ENCODE measurements around the gene CTU2. TPM values are rescaled to one million over a fixed set of nuclear protein-coding genes. Genes with fewer than 3 reads are reported as not detected.

CTU2 gene
- total and polyA plus RNA-seq, 10 of the 15 experiments (the other 5 are each of a cell fraction or from before 2014, with no cell fraction given): 0.32 to 44.5 (median 18.2) TPM

DNA sequence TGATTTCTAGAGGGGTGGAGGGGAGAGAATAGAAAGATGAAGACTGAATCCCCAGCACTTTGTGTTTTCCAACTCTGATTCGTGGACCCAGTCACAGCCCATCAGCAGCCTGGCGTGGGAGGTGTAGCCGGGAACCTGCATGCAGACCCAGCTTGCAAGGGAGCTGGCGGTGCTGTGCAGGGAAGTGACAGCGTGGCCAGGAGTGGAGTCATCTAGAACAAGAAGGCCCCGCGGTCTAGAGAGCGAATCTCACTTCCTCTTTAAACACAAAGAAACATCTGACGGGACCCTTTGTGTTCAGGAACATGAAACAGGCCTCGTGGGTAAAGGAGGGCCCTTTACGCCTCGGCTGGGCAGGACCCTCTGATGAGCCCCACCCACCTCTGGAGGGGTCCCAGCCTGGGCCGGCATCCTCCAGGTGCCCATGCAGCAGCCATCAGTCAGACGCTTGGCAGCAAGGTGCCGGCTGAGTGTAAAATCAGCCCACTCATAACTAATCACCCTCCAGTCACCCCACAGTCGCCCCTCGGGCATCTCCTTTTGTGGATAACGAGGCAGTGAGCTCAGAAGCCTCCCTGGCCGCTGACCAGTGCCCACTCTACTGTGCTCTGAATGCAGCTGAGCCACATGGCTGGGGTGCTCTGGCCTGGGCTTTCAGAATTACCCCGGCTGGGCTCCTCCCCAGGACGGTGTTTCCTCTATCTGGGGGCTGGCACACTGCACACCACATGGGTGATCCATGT is 24.4 kb upstream of the CTU2 start (continued):
- peak; percentile 81 for TF ChIP-seq RELB (IDR thresholded peaks at IDR 0.05; ENCODE audit: low read depth)
- no peak for TF ChIP-seq SREBF2 (IDR thresholded peaks at IDR 0.05; ENCODE audit: low read length)
- peak; percentile 74 for TF ChIP-seq MEF2B (IDR thresholded peaks at IDR 0.05; ENCODE audit: partially characterized antibody, poor library complexity, severe bottlenecking)
- TF ChIP-seq EP300 (IDR thresholded peaks at IDR 0.05; ENCODE audit: borderline replicate concordance in 1 of 2, control insufficient read depth in 1 of 2, low read depth in 2 of 2, low read length in 2 of 2): peak; percentile 89 to 95; a peak in 3 of 4 replicates
- 0 out of 2 replicates have a peak, but pooled peaks have one; percentile 51 for TF ChIP-seq MEF2A (IDR thresholded peaks at IDR 0.05; ENCODE audit: insufficient read depth, low read depth, low read length)
- TF ChIP-seq SIN3A (IDR thresholded peaks at IDR 0.05; ENCODE audit: low read depth, low read length): peak; percentile 93
- TF ChIP-seq YY1 (IDR thresholded peaks at IDR 0.05; ENCODE audit: low read depth, low read length): peak; percentile 59; the same call in 1 of the 2 replicates
- TF ChIP-seq, protein P1, sequence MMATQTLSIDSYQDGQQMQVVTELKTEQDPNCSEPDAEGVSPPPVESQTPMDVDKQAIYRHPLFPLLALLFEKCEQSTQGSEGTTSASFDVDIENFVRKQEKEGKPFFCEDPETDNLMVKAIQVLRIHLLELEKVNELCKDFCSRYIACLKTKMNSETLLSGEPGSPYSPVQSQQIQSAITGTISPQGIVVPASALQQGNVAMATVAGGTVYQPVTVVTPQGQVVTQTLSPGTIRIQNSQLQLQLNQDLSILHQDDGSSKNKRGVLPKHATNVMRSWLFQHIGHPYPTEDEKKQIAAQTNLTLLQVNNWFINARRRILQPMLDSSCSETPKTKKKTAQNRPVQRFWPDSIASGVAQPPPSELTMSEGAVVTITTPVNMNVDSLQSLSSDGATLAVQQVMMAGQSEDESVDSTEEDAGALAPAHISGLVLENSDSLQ (IDR thresholded peaks at IDR 0.05): 0 out of 2 replicates have a peak, but pooled peaks have one; percentile 45
- TF ChIP-seq TCF12 (IDR thresholded peaks at IDR 0.05; ENCODE audit: low read depth, low read length): peak; percentile 86
- TF ChIP-seq, protein P2, sequence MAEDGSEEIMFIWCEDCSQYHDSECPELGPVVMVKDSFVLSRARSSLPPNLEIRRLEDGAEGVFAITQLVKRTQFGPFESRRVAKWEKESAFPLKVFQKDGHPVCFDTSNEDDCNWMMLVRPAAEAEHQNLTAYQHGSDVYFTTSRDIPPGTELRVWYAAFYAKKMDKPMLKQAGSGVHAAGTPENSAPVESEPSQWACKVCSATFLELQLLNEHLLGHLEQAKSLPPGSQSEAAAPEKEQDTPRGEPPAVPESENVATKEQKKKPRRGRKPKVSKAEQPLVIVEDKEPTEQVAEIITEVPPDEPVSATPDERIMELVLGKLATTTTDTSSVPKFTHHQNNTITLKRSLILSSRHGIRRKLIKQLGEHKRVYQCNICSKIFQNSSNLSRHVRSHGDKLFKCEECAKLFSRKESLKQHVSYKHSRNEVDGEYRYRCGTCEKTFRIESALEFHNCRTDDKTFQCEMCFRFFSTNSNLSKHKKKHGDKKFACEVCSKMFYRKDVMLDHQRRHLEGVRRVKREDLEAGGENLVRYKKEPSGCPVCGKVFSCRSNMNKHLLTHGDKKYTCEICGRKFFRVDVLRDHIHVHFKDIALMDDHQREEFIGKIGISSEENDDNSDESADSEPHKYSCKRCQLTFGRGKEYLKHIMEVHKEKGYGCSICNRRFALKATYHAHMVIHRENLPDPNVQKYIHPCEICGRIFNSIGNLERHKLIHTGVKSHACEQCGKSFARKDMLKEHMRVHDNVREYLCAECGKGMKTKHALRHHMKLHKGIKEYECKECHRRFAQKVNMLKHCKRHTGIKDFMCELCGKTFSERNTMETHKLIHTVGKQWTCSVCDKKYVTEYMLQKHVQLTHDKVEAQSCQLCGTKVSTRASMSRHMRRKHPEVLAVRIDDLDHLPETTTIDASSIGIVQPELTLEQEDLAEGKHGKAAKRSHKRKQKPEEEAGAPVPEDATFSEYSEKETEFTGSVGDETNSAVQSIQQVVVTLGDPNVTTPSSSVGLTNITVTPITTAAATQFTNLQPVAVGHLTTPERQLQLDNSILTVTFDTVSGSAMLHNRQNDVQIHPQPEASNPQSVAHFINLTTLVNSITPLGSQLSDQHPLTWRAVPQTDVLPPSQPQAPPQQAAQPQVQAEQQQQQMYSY (CRISPR knock-in tag; IDR thresholded peaks at IDR 0.05): no peak
- peak; percentile 83 for TF ChIP-seq SKIL (IDR thresholded peaks at IDR 0.05; ENCODE audit: low read depth, poor library complexity, severe bottlenecking)
- TF ChIP-seq RFX5 (IDR thresholded peaks at IDR 0.05; ENCODE audit: low read depth, low read length): no peak
- TF ChIP-seq, protein P3, sequence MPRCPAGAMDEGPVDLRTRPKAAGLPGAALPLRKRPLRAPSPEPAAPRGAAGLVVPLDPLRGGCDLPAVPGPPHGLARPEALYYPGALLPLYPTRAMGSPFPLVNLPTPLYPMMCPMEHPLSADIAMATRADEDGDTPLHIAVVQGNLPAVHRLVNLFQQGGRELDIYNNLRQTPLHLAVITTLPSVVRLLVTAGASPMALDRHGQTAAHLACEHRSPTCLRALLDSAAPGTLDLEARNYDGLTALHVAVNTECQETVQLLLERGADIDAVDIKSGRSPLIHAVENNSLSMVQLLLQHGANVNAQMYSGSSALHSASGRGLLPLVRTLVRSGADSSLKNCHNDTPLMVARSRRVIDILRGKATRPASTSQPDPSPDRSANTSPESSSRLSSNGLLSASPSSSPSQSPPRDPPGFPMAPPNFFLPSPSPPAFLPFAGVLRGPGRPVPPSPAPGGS (IDR thresholded peaks at IDR 0.05; ENCODE audit: borderline replicate concordance, insufficient read depth, low read depth, low read length, poor library complexity, severe bottlenecking): peak; percentile 52
- TF ChIP-seq MAX (IDR thresholded peaks at IDR 0.05; ENCODE audit: low read depth, low read length): peak; percentile 90
- peak; percentile 95 for TF ChIP-seq IKZF1 (conservative IDR thresholded peaks at IDR 0.05)
- TF ChIP-seq TCF3 (IDR thresholded peaks at IDR 0.05; ENCODE audit: borderline replicate concordance, insufficient read depth, low read depth, low read length): 0 out of 2 replicates have a peak, but pooled peaks have one; percentile 28
- peak; percentile 62; the same call in 1 of the 2 replicates for TF ChIP-seq CREB1 (IDR thresholded peaks at IDR 0.05; ENCODE audit: low read depth)
- peak; percentile 87; the same call in 1 of the 2 replicates for TF ChIP-seq NBN (IDR thresholded peaks at IDR 0.05)

All from GM12878 (cell line).